NCI-H2107 treated with DMSO at 0.1 percent for 48 hours (cell line): ENCODE measurements around the gene NDUFB7.

ENCODE experiments used
- DNase-seq: peaks from one replicate; lab custom pipeline; 2025; ENCODE audit not compliant: unreplicated experiment; lab: John Stamatoyannopoulos, UW

NDUFB7 gene

DNA sequence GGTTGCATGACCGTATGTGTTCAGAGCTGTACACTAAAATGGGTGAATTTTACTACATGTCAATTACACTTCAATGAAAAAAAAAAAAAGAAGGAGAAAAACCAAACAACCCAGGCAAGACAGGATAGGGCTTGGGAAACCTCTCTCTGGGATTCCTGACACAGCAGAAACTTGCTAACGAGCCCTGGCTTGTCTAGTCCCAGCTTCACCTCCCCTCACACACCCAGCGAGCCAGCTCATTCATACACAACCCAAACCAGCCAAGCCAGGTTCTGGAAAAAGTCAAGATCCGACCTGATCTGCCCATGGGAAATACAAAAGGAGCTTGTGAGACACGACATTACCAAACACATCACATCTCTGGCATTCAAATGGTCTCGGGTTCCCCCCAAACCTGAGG is 46.1 kb downstream of the NDUFB7 start:
- DNase-seq: no peak

DNA sequence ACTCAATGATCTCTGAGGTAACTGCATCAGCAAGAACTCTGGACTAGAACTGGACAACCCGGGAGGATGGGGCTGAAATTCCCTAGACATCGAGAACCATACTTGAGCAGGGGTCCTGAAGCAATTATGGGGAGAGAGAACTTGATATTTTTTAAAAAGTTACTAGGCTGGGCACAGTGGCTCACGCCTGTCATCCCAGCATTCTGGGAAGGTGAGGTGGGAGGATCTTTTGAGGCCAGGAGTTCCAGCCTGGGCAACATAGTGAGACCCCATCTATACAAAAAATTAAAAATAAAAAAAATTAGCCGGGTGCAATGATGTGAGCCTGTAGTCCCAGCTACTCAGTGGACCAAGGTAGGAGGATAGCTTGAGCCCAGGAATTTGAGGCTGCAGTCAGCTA is 51.3 kb downstream of the NDUFB7 start:
- no peak for DNase-seq

DNA sequence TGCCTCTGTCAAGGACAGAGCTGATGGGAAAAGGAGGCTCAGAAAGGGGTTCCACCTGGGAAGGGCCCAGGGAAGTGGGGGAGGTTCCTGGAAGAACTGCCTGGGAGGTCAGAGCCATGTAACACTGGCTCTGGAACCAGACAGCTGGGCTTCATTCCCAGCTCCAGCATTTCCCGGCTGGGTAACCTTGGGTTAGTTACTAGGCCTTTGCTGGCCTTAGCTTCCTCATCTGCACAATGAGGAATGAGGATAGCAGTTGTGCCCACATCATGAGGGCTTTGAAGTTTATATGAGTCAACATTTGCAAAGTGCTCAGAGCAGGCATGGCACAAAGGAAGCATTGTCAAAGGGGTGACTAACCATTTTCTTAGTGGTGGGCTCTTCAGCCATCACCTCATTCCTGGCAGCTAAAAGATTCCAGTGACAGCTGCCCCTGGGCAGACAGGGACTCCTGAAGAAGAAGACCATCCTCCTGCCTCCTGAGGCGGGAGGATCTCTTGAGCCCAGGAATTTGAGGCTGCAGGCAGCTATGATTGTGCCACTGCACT is 51.9 kb downstream of the NDUFB7 start:
- no peak for DNase-seq

DNA sequence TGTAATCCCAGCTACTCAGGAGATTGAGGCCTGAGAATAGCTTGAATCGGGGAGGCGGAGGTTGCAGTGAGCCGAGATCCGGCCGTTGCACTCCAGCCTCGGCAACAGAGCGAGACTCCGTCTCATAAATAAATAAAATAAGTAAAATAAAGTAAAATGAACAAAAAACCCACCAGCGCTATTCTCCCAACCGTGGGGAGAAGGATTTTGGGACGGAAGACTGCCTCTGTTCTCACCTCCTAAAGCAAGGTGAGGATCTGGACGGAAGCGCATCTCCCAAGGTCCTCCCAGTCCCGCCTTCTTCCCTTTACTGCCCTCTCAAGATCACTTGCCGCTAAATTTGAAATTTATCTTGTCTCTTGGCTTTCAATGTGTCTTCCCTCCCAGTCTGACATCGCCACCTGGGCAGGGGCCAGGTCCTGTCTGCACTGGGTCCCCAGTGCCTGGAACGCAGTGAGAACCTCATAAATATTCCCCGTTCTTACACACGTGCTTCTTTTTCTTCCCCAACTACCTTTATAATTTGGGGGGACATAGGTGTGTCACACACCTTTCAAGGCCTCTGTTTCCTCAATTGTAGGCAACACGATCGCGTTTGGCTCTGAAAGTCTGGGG is 52.5 kb downstream of the NDUFB7 start:
- DNase-seq: no peak

DNA sequence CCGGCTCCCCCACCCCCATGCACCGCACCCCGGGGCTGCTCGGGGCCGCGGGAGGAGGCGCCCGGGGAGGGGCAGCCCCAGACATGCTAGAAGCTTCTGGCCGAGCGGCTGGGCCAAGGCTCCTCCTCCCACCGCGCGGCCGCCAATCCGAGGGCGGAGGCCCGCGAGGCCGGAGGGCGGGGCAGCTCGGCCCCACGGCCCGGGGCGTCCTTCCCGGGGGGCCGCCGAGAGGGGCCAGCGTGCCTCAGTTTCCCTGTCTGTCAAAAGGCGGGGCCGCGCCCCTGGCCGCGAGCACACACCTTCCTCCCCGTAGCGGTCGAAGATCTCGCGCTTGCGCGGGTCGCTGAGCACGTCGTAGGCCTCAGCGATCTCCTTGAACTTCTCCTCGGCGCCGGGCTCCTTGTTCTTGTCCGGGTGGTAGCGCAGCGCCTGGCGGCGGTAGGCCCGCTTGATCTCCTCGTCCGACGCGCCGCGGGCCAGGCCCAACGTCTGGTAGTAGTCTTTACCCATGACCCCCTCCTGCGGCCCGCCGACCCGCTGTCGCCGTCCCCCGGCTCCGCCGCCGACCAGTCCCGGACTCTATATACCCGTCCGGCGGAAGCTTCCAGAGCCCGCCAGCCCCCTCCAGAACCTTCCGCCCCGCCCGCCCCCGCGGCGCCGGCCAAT is 53.9 kb downstream of the NDUFB7 start, which contains the start of gene DNAJB1:
DNAJB1 (minus strand) TSS at position 558 of the 666 bp plus-strand sequence; CDS start at position 510, 48 bp downstream.
- no peak for DNase-seq

DNA sequence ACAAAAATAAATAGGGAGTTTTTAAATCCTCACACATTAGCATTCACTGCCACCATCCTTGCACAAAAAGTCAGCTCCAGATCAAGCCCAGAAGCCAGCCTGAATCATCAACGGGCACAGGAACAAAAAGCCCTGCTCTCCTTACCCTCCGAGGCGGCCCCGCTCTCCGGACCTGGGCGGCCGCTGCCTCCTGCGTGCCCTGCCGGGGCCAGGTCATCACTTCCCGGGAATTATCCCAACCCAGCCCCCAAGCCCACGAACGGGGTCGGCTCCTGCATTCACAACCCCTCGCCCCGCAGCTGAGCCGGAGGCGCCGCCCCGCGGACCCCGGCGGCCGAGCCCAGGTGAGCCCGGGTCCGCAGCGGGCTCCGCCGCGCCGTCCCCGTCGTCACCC is 54.4 kb downstream of the NDUFB7 start:
- DNase-seq: no peak

DNA sequence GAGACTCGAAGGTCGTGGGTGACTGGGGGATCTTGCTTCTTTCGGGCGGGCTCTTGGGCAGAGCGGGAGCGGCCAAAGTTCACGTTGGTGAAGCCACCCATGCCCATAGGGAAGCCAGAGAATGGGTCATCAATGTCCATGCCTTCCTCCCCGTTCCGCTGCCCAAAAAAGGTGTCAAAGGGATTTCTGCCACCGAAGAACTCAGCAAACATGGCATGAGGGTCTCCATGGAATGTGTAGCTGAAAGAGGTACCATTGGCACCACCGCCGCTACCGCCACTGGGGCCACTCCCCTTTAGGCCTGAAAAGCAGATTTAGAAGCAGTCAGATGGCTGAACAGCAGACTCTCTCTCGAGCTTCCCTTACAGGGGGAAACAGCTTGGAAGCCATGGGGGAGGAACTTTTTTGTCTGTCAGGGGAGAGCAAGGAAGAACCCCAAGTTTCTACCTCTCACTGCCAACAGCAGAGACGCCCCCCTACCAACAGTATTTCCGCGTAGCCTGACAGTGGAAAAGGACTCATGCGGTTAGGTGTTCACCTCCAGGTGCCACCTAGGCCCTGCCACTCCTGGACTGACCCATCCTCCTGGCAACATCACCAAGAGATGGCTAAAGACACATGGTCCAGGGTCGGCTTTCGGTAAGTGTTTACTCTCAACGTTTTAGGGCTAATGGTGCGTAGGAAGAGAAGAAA is 55.0 kb downstream of the NDUFB7 start:
- no peak for DNase-seq
